MM.1S (cell line): ENCODE data around the gene LRRC23.

ENCODE experiments used
- DNase-seq: peaks from one replicate; pipeline ENCODE4 v3.0.0-alpha.2; 2015
- H2AFZ ChIP-seq: fragments of 300-600 bp; sonication (generic); 2 replicates; pipeline ENCODE4 v1.6.0; 2016; ENCODE audit warnings: antibody characterized with exemption, low read length
- H3F3A ChIP-seq: fragments of 300-600 bp; sonication (generic); 2 replicates; pipeline ENCODE4 v1.6.1; 2016; ENCODE audit warnings: mild to moderate bottlenecking, antibody characterized with exemption, low read length, moderate library complexity, mixed read lengths; ENCODE audit not compliant: insufficient read depth
- H3K27ac ChIP-seq: fragments of 300-600 bp; sonication (generic); 2 replicates; pipeline ENCODE4 v1.5.1; 2016; ENCODE audit warnings: mild to moderate bottlenecking, low read length
- H3K27me3 ChIP-seq: fragments of 300-600 bp; sonication (generic); replicated peaks from 2 replicates; pipeline ENCODE4 v1.6.0; 2016; ENCODE audit warnings: low read length; ENCODE audit not compliant: insufficient read depth
- H3K36me3 ChIP-seq: fragments of 300-600 bp; sonication (generic); replicated peaks from 2 replicates; pipeline ENCODE4 v1.6.1; 2016; ENCODE audit warnings: mild to moderate bottlenecking, low read length, mixed read lengths; ENCODE audit not compliant: insufficient read depth
- H3K4me1 ChIP-seq: fragments of 300-600 bp; sonication (generic); 2 replicates; pipeline ENCODE4 v1.6.1; 2016; ENCODE audit warnings: low read length, mixed read lengths
- H3K4me2 ChIP-seq: fragments of 300-600 bp; sonication (generic); 2 replicates; pipeline ENCODE4 v1.6.0; 2016; ENCODE audit warnings: low read depth, low read length
- H3K4me3 ChIP-seq: fragments of 300-600 bp; sonication (generic); 2 replicates; pipeline ENCODE4 v1.5.1; 2016; ENCODE audit warnings: low read length, mixed read lengths
- H3K79me2 ChIP-seq: fragments of 300-600 bp; sonication (generic); 2 replicates; pipeline ENCODE4 v1.6.1; 2016; ENCODE audit warnings: mixed run types, low read length, mixed read lengths
- H3K9ac ChIP-seq: fragments of 300-600 bp; sonication (generic); 2 replicates; pipeline ENCODE4 v1.6.1; 2016; ENCODE audit warnings: low read length, mixed read lengths
- H3K9me2 ChIP-seq: fragments of 300-600 bp; sonication (generic); replicated peaks from 2 replicates; pipeline ENCODE4 v1.6.1; 2016; ENCODE audit warnings: mild to moderate bottlenecking, low read length, mixed read lengths; ENCODE audit not compliant: insufficient read depth
- H3K9me3 ChIP-seq: fragments of 300-600 bp; sonication (generic); replicated peaks from 2 replicates; pipeline ENCODE4 v1.6.1; 2016; ENCODE audit warnings: mild to moderate bottlenecking, low read length, mixed read lengths; ENCODE audit not compliant: insufficient read depth
- H4K20me1 ChIP-seq: fragments of 300-600 bp; sonication (generic); 2 replicates; pipeline ENCODE4 v1.6.1; 2016; ENCODE audit warnings: mild to moderate bottlenecking, low read length, moderate library complexity, mixed read lengths; ENCODE audit not compliant: insufficient read depth
- EZH2 ChIP-seq: fragments of 300-600 bp; sonication (generic); optimal IDR thresholded peaks from 2 replicates; pipeline ENCODE3; 2017; ENCODE audit warnings: low read depth, mild to moderate bottlenecking, antibody characterized with exemption, low read length, mixed read lengths
- EZH2phosphoT487 ChIP-seq: fragments of 300-600 bp; sonication (generic); IDR thresholded peaks from 2 replicates; pipeline ENCODE4 v1.6.1; 2018; ENCODE audit warnings: antibody characterized with exemption, low read length
- TF ChIP-seq, protein P1 (sequence below): fragments of 300-600 bp; sonication (generic); IDR thresholded peaks from 2 replicates; pipeline ENCODE4 v1.5.1; 2016; ENCODE audit warnings: antibody characterized with exemption, low read length, mixed read lengths

Gene LRRC23

GRCh38 chr12:6962285-6963015, 57.8 kb downstream of the LRRC23 start:
- Histone ChIP-seq H3K36me3 (peaks cover 4% of the 10 kb centered on the region; the same call in 1 of the 2 replicates), H3K4me2 (0 out of 2 replicates have a peak overlapping the region, but pooled peaks have one; percentile 94), H3K27ac (peak overlapping the region; percentile 94; the same call in 1 of the 2 replicates), H3F3A (peaks cover 74% of the 10 kb centered on the region), H3K9me3 (no peaks in the 10 kb centered on the region), H2AFZ (no peak overlapping the region), H3K9me2 (no peaks in the 10 kb centered on the region), H3K4me3 (no peak overlapping the region), H3K79me2 (peaks cover 45% of the 10 kb centered on the region), H3K9ac (no peak overlapping the region), H3K27me3 (no peaks in the 10 kb centered on the region), H3K4me1 (peaks cover 60% of the 10 kb centered on the region), H4K20me1 (no peaks in the 10 kb centered on the region)
- DNase-seq = peak; percentile 3
- TF ChIP-seq, protein P1, sequence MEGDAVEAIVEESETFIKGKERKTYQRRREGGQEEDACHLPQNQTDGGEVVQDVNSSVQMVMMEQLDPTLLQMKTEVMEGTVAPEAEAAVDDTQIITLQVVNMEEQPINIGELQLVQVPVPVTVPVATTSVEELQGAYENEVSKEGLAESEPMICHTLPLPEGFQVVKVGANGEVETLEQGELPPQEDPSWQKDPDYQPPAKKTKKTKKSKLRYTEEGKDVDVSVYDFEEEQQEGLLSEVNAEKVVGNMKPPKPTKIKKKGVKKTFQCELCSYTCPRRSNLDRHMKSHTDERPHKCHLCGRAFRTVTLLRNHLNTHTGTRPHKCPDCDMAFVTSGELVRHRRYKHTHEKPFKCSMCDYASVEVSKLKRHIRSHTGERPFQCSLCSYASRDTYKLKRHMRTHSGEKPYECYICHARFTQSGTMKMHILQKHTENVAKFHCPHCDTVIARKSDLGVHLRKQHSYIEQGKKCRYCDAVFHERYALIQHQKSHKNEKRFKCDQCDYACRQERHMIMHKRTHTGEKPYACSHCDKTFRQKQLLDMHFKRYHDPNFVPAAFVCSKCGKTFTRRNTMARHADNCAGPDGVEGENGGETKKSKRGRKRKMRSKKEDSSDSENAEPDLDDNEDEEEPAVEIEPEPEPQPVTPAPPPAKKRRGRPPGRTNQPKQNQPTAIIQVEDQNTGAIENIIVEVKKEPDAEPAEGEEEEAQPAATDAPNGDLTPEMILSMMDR = no peak; the same call in 1 of the 2 replicates
- no peak for TF ChIP-seq EZH2phosphoT487
- TF ChIP-seq EZH2 = no peak

- Histone ChIP-seq H2AFZ (no peak overlapping the region), H3K27me3 (no peaks in the 10 kb centered on the region), H3F3A (peaks cover 77% of the 10 kb centered on the region), H3K4me2 (no peak overlapping the region), H3K4me1 (peaks cover 52% of the 10 kb centered on the region), H3K4me3 (no peak overlapping the region), H3K9ac (no peak overlapping the region), H3K9me2 (no peaks in the 10 kb centered on the region), H3K27ac (no peak overlapping the region), H4K20me1 (no peaks in the 10 kb centered on the region), H3K9me3 (no peaks in the 10 kb centered on the region), H3K79me2 (peaks cover 45% of the 10 kb centered on the region), H3K36me3 (peaks cover 11% of the 10 kb centered on the region)
- DNase-seq = no peak
- TF ChIP-seq, protein P1 = no peak
- TF ChIP-seq EZH2phosphoT487 (no peak), EZH2 (no peak)
Measured at GRCh38 chr12:6963016-6963731, 58.6 kb downstream of the LRRC23 start.
